K562 (cell line): Measurements from ENCODE around the gene FOXO3. TPM values are rescaled to one million over a fixed set of nuclear protein-coding genes. Genes with fewer than 3 reads are reported as not detected.

Experiments used
- ATAC-seq: fragments of 200-7000 bp; cut with Tn5 transposase; 3 replicates; pipeline ENCODE4 v1.9.1; 2020; ENCODE audit warnings: moderate library complexity
- BruUV-seq: library from RNA; stranded (reverse); fragments of 400-500 nt; replicated peaks from 2 replicates; lab custom pipeline; 2021; lab: Mats Ljungman, UMichigan
- CTCF ChIA-PET: fragments of 300-600 bp; formaldehyde crosslinking; extraction: SDS; loops from one replicate; lab custom pipeline; 2021; ENCODE audit warnings: low intra/inter-chr PET ratio; lab: Yijun Ruan, JAX
- POLR2A ChIA-PET: fragments of 300-600, 350-650 bp; sonication (Branson Sonifier 250); formaldehyde crosslinking; extraction: SDS; loops from one replicate; lab custom pipeline; 2021; ENCODE audit warnings: antibody characterized with exemption, inconsistent platforms; lab: Yijun Ruan, JAX
- DNase-seq, 4 experiments: peaks; one replicate each; pipeline versions ENCODE4 v3.0.0 to v3.0.0-alpha.2; 2011 to 2018; ENCODE audit warnings: low spot score in 3 of 4, mixed read lengths in 3 of 4; ENCODE audit errors: extremely low read depth in 1 of 4
- FAIRE-seq: peaks from 2 replicates; lab custom pipeline; 2011; peaks lifted over from hg19 to GRCh38; lab: Jason Lieb, UNC
- H2AFZ ChIP-seq: 2 replicates; pipeline ENCODE4 v1.6.0; 2011; ENCODE audit warnings: low read depth, low read length, control low read depth, inconsistent platforms
- H3K27ac ChIP-seq: fragments of 200-600 bp; 3 replicates; pipeline ENCODE4 v1.8.0; 2011; ENCODE audit warnings: low read depth, mild to moderate bottlenecking, control low read depth, inconsistent platforms, low read length, moderate library complexity, mixed read lengths; ENCODE audit errors: extremely low read depth
- H3K27me3 ChIP-seq, 2 experiments: fragments of 300-600 bp in 1 of 2; 2 replicates in 1 of 2; 3 replicates in 1 of 2; pipeline versions ENCODE4 v1.6.0 to v1.8.0; 2011; ENCODE audit warnings: inconsistent platforms in 2 of 2, low read length in 2 of 2, mild to moderate bottlenecking in 1 of 2, mixed read lengths in 1 of 2, moderate library complexity in 1 of 2; ENCODE audit not compliant: control insufficient read depth in 2 of 2, insufficient read depth in 2 of 2
- H3K36me3 ChIP-seq: fragments of 300-600 bp; 3 replicates; pipeline ENCODE4 v1.8.0; 2011; ENCODE audit warnings: mild to moderate bottlenecking, low read length, inconsistent platforms; ENCODE audit not compliant: control insufficient read depth, insufficient read depth
- H3K4me1 ChIP-seq, 2 experiments: fragments of 200-600 bp in 1 of 2; replicated peaks in 1 of 2; 2 replicates in 1 of 2; 3 replicates in 1 of 2; pipeline versions ENCODE4 v1.5.1 to v1.8.0; 2011; ENCODE audit warnings: inconsistent platforms in 2 of 2, low read length in 2 of 2, mild to moderate bottlenecking in 1 of 2, mixed read lengths in 1 of 2, moderate library complexity in 1 of 2; ENCODE audit not compliant: control insufficient read depth in 2 of 2, insufficient read depth in 2 of 2
- H3K4me2 ChIP-seq: 2 replicates; pipeline ENCODE4 v1.6.1; 2011; ENCODE audit warnings: low read length, control low read depth, inconsistent platforms, mixed read lengths; ENCODE audit not compliant: insufficient read depth
- H3K4me3 ChIP-seq: fragments of 200-600 bp; sonication (generic), shearing (Covaris generic); 2 replicates; pipeline ENCODE4 v1.5.1; 2016; ENCODE audit warnings: control low read depth, inconsistent platforms
- H3K79me2 ChIP-seq: fragments of 200-600 bp; 3 replicates; pipeline ENCODE4 v1.8.0; 2011; ENCODE audit warnings: low read length, inconsistent platforms; ENCODE audit not compliant: control insufficient read depth, insufficient read depth
- H3K9ac ChIP-seq, 2 experiments: 2 replicates each; pipeline versions ENCODE4 v1.6.0 to v1.6.1; 2011; ENCODE audit warnings: low read depth in 2 of 2, low read length in 2 of 2, control low read depth in 1 of 2, inconsistent platforms in 1 of 2, mild to moderate bottlenecking in 1 of 2, mixed read lengths in 1 of 2; ENCODE audit not compliant: insufficient read depth in 1 of 2
- H3K9me1 ChIP-seq: one replicate; pipeline ENCODE4 v1.6.0; 2011; ENCODE audit warnings: inconsistent platforms, mild to moderate bottlenecking, low read length, moderate library complexity; ENCODE audit not compliant: control insufficient read depth, insufficient read depth
- H3K9me3 ChIP-seq: replicated peaks from 2 replicates; pipeline ENCODE4 v1.5.1; 2011; ENCODE audit warnings: low read depth, low read length, inconsistent platforms; ENCODE audit not compliant: control insufficient read depth, insufficient read depth
- H4K20me1 ChIP-seq: replicated peaks from 2 replicates; pipeline ENCODE4 v1.6.1; 2011; ENCODE audit warnings: low read length, inconsistent platforms, mixed read lengths; ENCODE audit not compliant: control insufficient read depth, insufficient read depth
- COPS2 ChIP-seq: fragments of 450-650 bp; conservative IDR thresholded peaks from 2 replicates; pipeline ENCODE4 v1.6.1; 2016; ENCODE audit warnings: mild to moderate bottlenecking, moderate library complexity
- CREBBP ChIP-seq: IDR thresholded peaks from one replicate; pipeline ENCODE4 v1.6.1; 2012; ENCODE audit warnings: low read depth, mild to moderate bottlenecking, control low read depth, inconsistent platforms, low read length
- HDAC2 ChIP-seq: fragments of 450-650 bp; IDR thresholded peaks from 2 replicates; pipeline ENCODE4 v1.6.1; 2016; ENCODE audit warnings: mild to moderate bottlenecking
- HNRNPL ChIP-seq: fragments of 200-400 bp; formaldehyde crosslinking; IDR thresholded peaks from 2 replicates; pipeline ENCODE4 v1.6.1; 2017; ENCODE audit warnings: low read depth, mild to moderate bottlenecking, low read length
- TAF9B ChIP-seq: fragments of 450-650 bp; IDR thresholded peaks from 2 replicates; pipeline ENCODE4 v1.6.1; 2018; ENCODE audit warnings: mild to moderate bottlenecking; ENCODE audit not compliant: partially characterized antibody
- ZBTB11 ChIP-seq, 3 experiments: fragments of 200-800 bp in 1 of 3; fragments of 250-450 bp in 1 of 3; fragments of 450-650 bp in 1 of 3; sonication (Bioruptor Pico) in 1 of 3; sonication (Bioruptor generic) in 1 of 3; formaldehyde crosslinking in 1 of 3; IDR thresholded peaks; 2 replicates each; pipeline versions ENCODE4 v1.6.1 to v1.8.0; 2016 to 2022; ENCODE audit warnings: mild to moderate bottlenecking in 2 of 3, missing genetic modification characterization in 2 of 3, missing compliant biosample characterization in 1 of 3, moderate library complexity in 1 of 3
- ZFP1 ChIP-seq: fragments of 450-650 bp; formaldehyde crosslinking; IDR thresholded peaks from 2 replicates; pipeline ENCODE4 v1.4.0; 2020; ENCODE audit warnings: mild to moderate bottlenecking, mixed read lengths
- ZNF551 ChIP-seq: fragments of 250-450 bp; sonication (Bioruptor Pico); IDR thresholded peaks from 2 replicates; pipeline ENCODE4 v1.5.0; 2021; ENCODE audit warnings: mild to moderate bottlenecking, moderate library complexity
- ZNF764 ChIP-seq: fragments of 250-450 bp; sonication (Bioruptor Pico); IDR thresholded peaks from 2 replicates; pipeline ENCODE4 v1.4.0; 2020; ENCODE audit warnings: low read depth, mild to moderate bottlenecking, moderate library complexity
- WGBS: fragments of 100-300 bp; shearing (Covaris generic); methylation state at CpG from one replicate; pipeline ENCODE4 v1.1.6; 2016; ENCODE audit warnings: low coverage, mixed read lengths; ENCODE audit not compliant: insufficient coverage; ENCODE audit errors: missing lambda C conversion rate; 5-methylcytosine and 5-hydroxymethylcytosine counted together
- in situ Hi-C: fragments of 300-500 bp; cut with MboI; formaldehyde crosslinking; loops from 4 replicates; pipeline ENCODE4 v1.15.0; 2018; ENCODE audit warnings: inconsistent platforms, mixed read lengths
- intact Hi-C: fragments of 100-400 bp; cut with micrococcal nuclease; formaldehyde crosslinking; loops from 2 replicates; pipeline ENCODE4 v1.14.2; 2022
- polyA plus RNA-seq, 8 experiments: library from polyadenylated mRNA; depleted of rRNA in 4 of 8; stranded (reverse) in 5 of 8; unstranded in 3 of 8; fragments of >200 nt; fragmentation: Nextera tagmentation in 2 of 8; fragmentation: Illumina TruSeq in 1 of 8; extraction: Ambion mirVana in 2 of 8; extraction: Trizol in 1 of 8; gene quantifications; 2 replicates each; pipeline versions ENCODE4 v1.2.1 to v1.2.3, GENCODE V29; 2011 to 2014; ENCODE audit warnings: inconsistent platforms in 1 of 8, missing spikeins in 1 of 8
- total RNA-seq, 7 experiments: library from RNA; depleted of rRNA in 6 of 7; stranded (reverse); fragments of >200 nt in 6 of 7; fragmentation: Illumina TruSeq in 2 of 7; extraction: Trizol in 2 of 7; gene quantifications; 2 replicates each; pipeline versions ENCODE4 v1.2.1 to v1.2.3, GENCODE V29; 2011 to 2021; ENCODE audit warnings: low replicate concordance in 1 of 7

The FOXO3 gene
- total and polyA plus RNA-seq, 9 of the 15 experiments (the other 6 are each of a cell fraction or from before 2014, with no cell fraction given) = 3.0 to 14.6 (median 6.0) TPM

- TF ChIP-seq ZFP1 (CRISPR knock-in tag) = no peak
- no peak for TF ChIP-seq ZNF551 (CRISPR knock-in tag)
- TF ChIP-seq ZBTB11 (CRISPR knock-in tag; IDR thresholded peaks at IDR 0.05) = no peak
- no peak for TF ChIP-seq TAF9B
- no peak for TF ChIP-seq ZNF764
- no peak for TF ChIP-seq HDAC2
- no peak for TF ChIP-seq CREBBP
- TF ChIP-seq, all 486 proteins: peak for 0
Measured at GRCh38 chr6:108550256-108550655, 10.5 kb upstream of the FOXO3 start (continued).

GRCh38 chr6:108555399-108556052 is 5.2 kb upstream of the FOXO3 start:
- WGBS = 55% methylated on average over 6 of the region's 7 CpGs

More at GRCh38 chr6:108555399-108556052, 5.2 kb upstream of the FOXO3 start:
- TF ChIP-seq COPS2 (no peak), HNRNPL (no peak)
- Histone ChIP-seq H2AFZ (no peak overlapping the region), H3K9ac (no peak overlapping the region), H3K27ac (no peak overlapping the region), H4K20me1 (no peaks in the 10 kb centered on the region), H3K36me3 (no peaks in the 10 kb centered on the region), H3K4me3 (no peak overlapping the region), H3K79me2 (0 out of 3 replicates have a peak, but pooled peaks cover 4% of the 10 kb centered on the region), H3K9me3 (no peaks in the 10 kb centered on the region), H3K4me1 (peaks cover 8 to 22% of the 10 kb centered on the region in 2 experiments), H3K9me1 (no peaks in the 10 kb centered on the region), H3K4me2 (no peak overlapping the region), H3K27me3 (no peaks in the 10 kb centered on the region)
- CTCF ChIA-PET = no interaction called here
- POLR2A ChIA-PET = no interaction called here
- ATAC-seq = no peak
- FAIRE-seq = no peak
- no peak for DNase-seq
- no TSS peak for BruUV-seq
- in situ Hi-C loops = no loop called here
- intact Hi-C loops = loop anchor here (5.0 kb wide), 2 partner anchors 282 to 517 kb away; no protein-coding TSS in a partner anchor
